NCI-H226 (cell line): ENCODE data around the gene ARHGEF2.

ENCODE experiments used
- DNase-seq: peaks from one replicate; pipeline ENCODE4 v3.0.0-alpha.2; 2015

The ARHGEF2 gene

GRCh38 chr1:155970531-155971167, 7.7 kb downstream of the ARHGEF2 start:
- DNase-seq = peak; percentile 74

DNA sequence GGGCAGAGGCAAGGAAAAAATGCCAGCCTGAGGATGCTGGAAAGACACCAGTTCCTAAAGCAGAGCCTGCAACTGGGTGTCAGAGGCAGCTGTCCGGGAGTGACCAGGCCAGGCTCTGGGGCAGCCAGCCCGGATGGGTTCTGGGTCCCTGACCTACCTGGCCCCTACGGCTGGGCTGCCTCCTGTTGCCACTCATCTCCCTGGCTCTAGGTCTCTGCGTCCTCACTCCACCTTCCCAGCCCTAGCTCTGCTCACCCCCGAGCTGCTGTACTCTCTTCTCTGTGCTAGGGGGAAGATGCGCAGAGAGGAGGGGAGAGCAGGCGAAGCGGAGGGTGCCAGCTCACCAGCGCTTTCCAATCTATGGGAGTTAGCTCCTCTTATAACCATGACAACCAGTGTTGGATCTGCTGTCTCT, 9.0 kb downstream of the ARHGEF2 start:
- no peak for DNase-seq

- DNase-seq = no peak
Observed at GRCh38 chr1:155968670-155969069, 9.7 kb downstream of the ARHGEF2 start.

- DNase-seq = no peak
Observed at GRCh38 chr1:155968051-155968400, 10.3 kb downstream of the ARHGEF2 start.

- DNase-seq = no peak
Observed at GRCh38 chr1:155967341-155968050, 10.9 kb downstream of the ARHGEF2 start.

- no peak for DNase-seq
Observed at GRCh38 chr1:155966750-155967149, 11.6 kb downstream of the ARHGEF2 start.

GRCh38 chr1:155966135-155966534, 12.2 kb downstream of the ARHGEF2 start:
- DNase-seq = no peak

- no peak for DNase-seq
Observed at GRCh38 chr1:155964193-155964592, 14.2 kb downstream of the ARHGEF2 start.

DNA sequence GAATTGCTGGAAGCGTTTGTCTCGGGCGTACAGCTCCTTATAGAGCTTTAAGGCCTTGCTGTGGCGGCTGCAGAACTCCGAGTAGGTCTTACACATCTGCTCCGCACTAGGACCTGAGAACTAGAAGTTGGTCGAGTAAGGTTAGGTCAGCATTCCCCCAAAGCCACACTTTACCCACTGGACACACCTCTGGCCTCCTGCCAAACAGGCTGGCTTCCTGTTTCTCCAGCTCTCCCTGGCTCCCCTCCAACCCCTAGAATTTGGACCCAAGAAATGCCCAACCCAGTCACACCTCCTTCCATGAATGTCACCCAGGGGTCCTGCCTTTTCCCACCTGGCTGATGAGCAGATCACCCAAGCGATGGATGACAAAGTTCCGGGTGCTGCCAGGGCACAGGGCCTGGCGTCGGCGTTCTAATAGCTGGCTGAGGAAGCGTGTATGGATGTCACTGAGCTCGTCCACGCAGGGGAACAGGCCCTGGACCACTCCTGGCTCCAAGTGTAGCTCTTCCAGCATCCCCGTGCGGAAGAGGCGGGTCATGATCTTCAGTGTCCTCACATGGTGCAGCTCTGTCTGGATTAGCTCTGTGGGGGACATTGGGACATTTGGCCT, 15.6 kb downstream of the ARHGEF2 start:
- DNase-seq = peak; percentile 49

DNA sequence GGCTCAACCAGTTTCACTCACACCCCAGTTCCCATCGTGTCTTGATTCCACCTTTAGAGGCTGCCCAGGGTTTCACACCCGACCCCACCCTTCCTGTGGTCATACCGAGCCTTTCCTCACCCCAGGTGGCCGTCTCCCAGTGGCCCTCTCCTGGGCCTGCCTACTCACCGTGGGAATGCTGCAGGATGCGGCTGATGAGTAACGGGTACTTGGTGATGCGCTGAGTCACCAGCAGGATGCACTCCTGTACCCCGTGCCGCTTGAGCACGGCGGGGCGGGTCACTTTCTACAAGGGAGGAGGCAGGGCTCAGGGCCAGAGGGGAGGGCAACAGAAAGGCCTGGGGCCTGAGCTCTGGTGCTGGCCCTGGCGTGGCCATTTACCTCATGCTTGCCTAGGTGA, 16.4 kb downstream of the ARHGEF2 start:
- DNase-seq = peak; percentile 99

- DNase-seq = no peak
Observed at GRCh38 chr1:155960081-155960745, 18.1 kb downstream of the ARHGEF2 start.

GRCh38 chr1:155957411-155957915, 20.9 kb downstream of the ARHGEF2 start:
- no peak for DNase-seq

- no peak for DNase-seq
Observed at GRCh38 chr1:155954645-155955044, 23.7 kb downstream of the ARHGEF2 start.

GRCh38 chr1:155952505-155952890, 25.8 kb downstream of the ARHGEF2 start:
- no peak for DNase-seq

DNA sequence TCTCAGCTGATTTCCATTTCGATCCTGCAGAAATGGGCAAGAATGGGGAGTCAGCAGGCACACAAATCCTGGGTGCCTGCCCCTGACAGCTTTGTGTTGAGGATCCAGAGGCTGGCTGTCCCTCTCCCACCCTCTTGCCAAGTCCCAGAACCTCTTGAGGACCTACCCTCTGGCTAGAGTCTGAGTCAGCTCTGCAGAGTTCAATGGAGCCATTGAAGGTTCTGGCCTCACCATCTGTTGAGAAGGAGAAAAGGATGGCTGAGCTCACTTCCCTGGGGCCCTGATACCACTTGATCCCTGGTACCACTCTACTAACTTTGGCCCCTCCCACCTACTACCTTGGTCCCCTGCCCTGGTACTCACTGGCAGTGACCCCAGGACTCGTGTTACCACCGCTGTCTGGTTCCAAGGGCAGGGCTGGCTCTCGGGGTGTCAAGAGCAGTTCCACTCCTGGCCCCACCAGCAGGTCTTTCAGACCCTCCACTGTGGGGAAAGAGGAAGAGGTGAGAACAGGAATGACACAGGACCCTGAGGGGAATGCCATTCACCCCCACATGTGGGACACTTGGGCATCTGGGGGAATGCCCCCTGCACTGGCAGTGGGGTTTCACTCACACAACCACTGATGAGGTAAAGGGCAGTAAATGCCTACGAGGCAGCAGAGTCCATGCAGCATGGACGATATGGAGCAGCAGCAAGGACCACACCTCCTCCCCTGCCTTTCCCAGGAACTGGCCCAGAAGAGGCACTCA, 26.4 kb downstream of the ARHGEF2 start:
- no peak for DNase-seq

DNA sequence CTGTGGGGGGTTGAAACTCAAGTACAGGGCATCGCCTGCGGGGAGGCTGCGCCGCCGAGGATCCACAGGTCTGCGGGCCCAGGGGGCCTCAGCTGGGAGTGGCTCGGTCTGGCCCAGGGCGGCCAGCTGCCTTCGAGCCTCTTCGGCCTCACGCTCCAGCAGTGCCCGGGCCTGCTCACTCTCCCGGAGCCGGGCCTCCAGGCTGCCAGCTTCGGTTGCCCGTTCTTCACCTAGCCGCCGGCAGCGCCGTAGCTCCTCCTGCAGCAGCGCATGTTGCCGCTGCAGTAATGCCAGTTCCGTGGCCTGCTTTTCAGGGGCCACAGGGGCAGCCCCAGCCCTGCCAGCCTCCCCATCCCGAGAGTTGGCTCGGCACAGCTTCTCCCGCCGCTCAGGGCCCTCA, 27.5 kb downstream of the ARHGEF2 start:
- no peak for DNase-seq

GRCh38 chr1:155947741-155948140, 30.6 kb downstream of the ARHGEF2 start:
- DNase-seq = no peak

- no peak for DNase-seq
Observed at GRCh38 chr1:155947292-155947691, 31.1 kb downstream of the ARHGEF2 start.

DNA sequence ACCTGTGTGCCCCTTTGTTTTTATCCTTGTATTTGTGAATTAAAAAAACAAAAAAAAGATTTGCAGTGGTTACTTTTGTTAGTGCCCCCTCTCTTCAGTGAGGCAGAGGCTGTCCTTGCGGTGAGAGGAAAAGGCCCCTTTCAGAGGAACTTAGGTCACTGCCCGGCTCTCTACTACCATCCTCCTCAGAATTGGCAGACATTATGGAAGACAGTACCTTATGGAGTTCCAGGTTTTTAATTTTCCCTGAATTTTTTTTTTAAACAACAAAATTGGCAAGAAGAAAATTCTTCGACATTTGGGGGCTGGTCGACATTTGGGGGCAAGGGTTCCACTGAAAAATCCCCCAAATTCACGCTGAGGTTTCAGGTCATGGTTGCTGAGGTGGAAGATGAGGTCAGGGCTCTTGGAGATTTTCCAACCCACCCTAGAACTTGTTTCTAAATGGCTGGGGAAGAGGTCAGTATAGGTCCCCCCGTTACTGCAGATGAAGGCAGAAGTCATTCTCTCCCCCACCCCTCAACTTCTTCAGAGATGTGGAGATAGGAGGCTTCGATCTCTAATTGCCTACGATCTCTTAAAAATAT, 31.6 kb downstream of the ARHGEF2 start:
- no peak for DNase-seq

- DNase-seq = no peak
Observed at GRCh38 chr1:155944444-155944799, 33.9 kb downstream of the ARHGEF2 start.

- no peak for DNase-seq
Observed at GRCh38 chr1:155942578-155943141, 35.7 kb downstream of the ARHGEF2 start.

DNA sequence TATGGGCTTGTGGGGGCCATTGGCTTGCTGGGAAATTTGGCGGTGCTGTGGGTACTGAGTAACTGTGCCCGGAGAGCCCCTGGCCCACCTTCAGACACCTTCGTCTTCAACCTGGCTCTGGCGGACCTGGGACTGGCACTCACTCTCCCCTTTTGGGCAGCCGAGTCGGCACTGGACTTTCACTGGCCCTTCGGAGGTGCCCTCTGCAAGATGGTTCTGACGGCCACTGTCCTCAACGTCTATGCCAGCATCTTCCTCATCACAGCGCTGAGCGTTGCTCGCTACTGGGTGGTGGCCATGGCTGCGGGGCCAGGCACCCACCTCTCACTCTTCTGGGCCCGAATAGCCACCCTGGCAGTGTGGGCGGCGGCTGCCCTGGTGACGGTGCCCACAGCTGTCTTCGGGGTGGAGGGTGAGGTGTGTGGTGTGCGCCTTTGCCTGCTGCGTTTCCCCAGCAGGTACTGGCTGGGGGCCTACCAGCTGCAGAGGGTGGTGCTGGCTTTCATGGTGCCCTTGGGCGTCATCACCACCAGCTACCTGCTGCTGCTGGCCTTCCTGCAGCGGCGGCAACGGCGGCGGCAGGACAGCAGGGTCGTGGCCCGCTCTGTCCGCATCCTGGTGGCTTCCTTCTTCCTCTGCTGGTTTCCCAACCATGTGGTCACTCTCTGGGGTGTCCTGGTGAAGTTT, 36.4 kb downstream of the ARHGEF2 start:
- no peak for DNase-seq
